GM18511 (cell line): ENCODE data around the gene SUPT5H.

Experiments used
- ATAC-seq: cut with Tn5 transposase; IDR thresholded peaks from one replicate; pipeline ENCODE4 v1.9.1; 2021; ENCODE audit warnings: mild to moderate bottlenecking, moderate library complexity; ENCODE audit not compliant: unreplicated experiment

The SUPT5H gene

GRCh38 chr19:39409208-39410016 is 36.0 kb upstream of the SUPT5H start:
- no peak for ATAC-seq

GRCh38 chr19:39410017-39410830 is 35.2 kb upstream of the SUPT5H start:
- no peak for ATAC-seq

GRCh38 chr19:39410831-39411080 is 34.6 kb upstream of the SUPT5H start:
- no peak for ATAC-seq

- no peak for ATAC-seq
Observed at GRCh38 chr19:39411081-39411831, 34.1 kb upstream of the SUPT5H start.

- peak; percentile 25 for ATAC-seq
Observed at GRCh38 chr19:39411832-39412099, 33.6 kb upstream of the SUPT5H start.

GRCh38 chr19:39412100-39412866 is 33.1 kb upstream of the SUPT5H start, which contains the start of gene PLEKHG2:
Gene PLEKHG2 (plus strand): TSS chr19:39412669. CDS start chr19:39414087, 1,418 bp downstream.
- peak; percentile 62 for ATAC-seq

- no peak for ATAC-seq
Observed at GRCh38 chr19:39412867-39413271, 32.5 kb upstream of the SUPT5H start.

- ATAC-seq, result no peak
Observed at GRCh38 chr19:39413272-39413910, 32.0 kb upstream of the SUPT5H start.

- ATAC-seq, result no peak
Observed at GRCh38 chr19:39413911-39414608, 31.3 kb upstream of the SUPT5H start.

GRCh38 chr19:39415111-39416046 is 30.0 kb upstream of the SUPT5H start:
- ATAC-seq, result no peak

GRCh38 chr19:39416152-39417120 is 28.9 kb upstream of the SUPT5H start:
- no peak for ATAC-seq

- ATAC-seq, result no peak
Observed at GRCh38 chr19:39417463-39418181, 27.8 kb upstream of the SUPT5H start.

GRCh38 chr19:39419003-39419402 is 26.4 kb upstream of the SUPT5H start:
- ATAC-seq, result no peak

- no peak for ATAC-seq
Observed at GRCh38 chr19:39420769-39421168, 24.6 kb upstream of the SUPT5H start.

GRCh38 chr19:39422020-39422419 is 23.4 kb upstream of the SUPT5H start:
- ATAC-seq, result no peak

- ATAC-seq, result no peak
Observed at GRCh38 chr19:39423258-39424086, 21.9 kb upstream of the SUPT5H start.
